Ishikawa (cell line): Measurements from ENCODE around the gene OSBPL6.

Experiments
- CEBPB ChIP-seq: IDR thresholded peaks from 2 replicates; pipeline ENCODE4 v1.6.1; 2012
- CREB1 ChIP-seq: IDR thresholded peaks from 2 replicates; pipeline ENCODE4 v1.6.1; 2012; ENCODE audit warnings: low read depth
- EGR1 ChIP-seq: IDR thresholded peaks from 2 replicates; pipeline ENCODE4 v1.6.1; 2012
- EP300 ChIP-seq: IDR thresholded peaks from 2 replicates; pipeline ENCODE4 v1.6.1; 2012; ENCODE audit warnings: borderline replicate concordance
- FOXM1 ChIP-seq: IDR thresholded peaks from 2 replicates; pipeline ENCODE4 v1.6.1; 2012; ENCODE audit warnings: low read depth, borderline replicate concordance
- NFIC ChIP-seq: IDR thresholded peaks from 2 replicates; pipeline ENCODE4 v1.6.1; 2012
- RAD21 ChIP-seq: IDR thresholded peaks from 2 replicates; pipeline ENCODE4 v1.6.1; 2012; ENCODE audit warnings: low read depth
- TAF1 ChIP-seq: IDR thresholded peaks from 2 replicates; pipeline ENCODE4 v1.6.1; 2012; ENCODE audit warnings: low read depth, mild to moderate bottlenecking
- TCF12 ChIP-seq: IDR thresholded peaks from 2 replicates; pipeline ENCODE4 v1.6.1; 2012; ENCODE audit warnings: low read depth
- TEAD4 ChIP-seq: IDR thresholded peaks from 2 replicates; pipeline ENCODE4 v1.6.1; 2012
- YY1 ChIP-seq: IDR thresholded peaks from 2 replicates; pipeline ENCODE4 v1.6.1; 2012; ENCODE audit warnings: low read depth
- ZBTB7A ChIP-seq: IDR thresholded peaks from 2 replicates; pipeline ENCODE4 v1.6.1; 2012; ENCODE audit warnings: low read depth
- TF ChIP-seq, protein P1 (sequence below): IDR thresholded peaks from 2 replicates; pipeline ENCODE4 v1.6.1; 2012
- TF ChIP-seq, protein P2 (sequence below): IDR thresholded peaks from 2 replicates; pipeline ENCODE4 v1.6.1; 2012; ENCODE audit warnings: low read depth, mild to moderate bottlenecking
- TF ChIP-seq, protein P3 (sequence below): IDR thresholded peaks from 2 replicates; pipeline ENCODE4 v1.6.1; 2012

The OSBPL6 gene

DNA sequence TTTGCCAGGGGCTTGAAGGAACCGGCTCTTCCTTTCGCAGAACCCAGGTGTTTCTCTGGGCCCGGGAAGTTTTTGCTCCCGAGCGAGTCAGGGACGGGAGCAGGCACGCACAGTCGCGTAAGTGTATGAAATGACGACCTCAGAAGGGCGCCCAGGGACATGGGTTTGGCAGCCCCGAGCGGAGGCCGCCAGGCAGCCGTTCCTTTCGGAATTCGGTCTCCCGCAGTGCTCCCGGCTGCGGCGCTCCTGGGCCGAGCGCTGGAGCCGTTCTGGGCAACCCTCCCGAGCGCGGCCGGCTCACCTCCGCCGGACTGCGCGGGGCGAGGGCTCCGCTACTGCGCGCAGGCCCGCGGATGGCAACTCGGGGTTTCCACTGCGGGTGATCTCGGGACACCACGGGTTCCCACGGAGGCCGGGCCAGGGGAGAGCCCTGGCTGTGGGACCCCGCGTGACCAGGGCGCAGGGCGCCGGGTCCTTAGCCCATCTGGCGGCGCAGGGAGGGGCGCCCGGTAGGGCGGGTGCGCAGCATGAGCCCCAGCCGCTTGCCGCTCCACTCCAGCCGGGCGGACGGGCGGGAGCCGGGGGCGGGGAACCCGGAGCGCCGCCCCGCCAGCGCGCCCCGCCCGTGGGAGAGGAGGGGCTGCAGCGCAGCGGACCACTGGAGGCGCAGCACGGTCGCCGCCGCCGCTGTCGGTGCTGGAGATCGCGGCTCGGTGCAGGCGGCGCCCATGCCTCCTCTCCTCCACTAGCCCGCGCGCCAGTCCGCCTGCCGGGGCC lies at the start of gene OSBPL6:
TSS of gene OSBPL6 (plus strand) at position 690 of the 777 bp plus-strand sequence. CDS start 111,673 bp downstream, outside the sequence.
- TF ChIP-seq, protein P1, sequence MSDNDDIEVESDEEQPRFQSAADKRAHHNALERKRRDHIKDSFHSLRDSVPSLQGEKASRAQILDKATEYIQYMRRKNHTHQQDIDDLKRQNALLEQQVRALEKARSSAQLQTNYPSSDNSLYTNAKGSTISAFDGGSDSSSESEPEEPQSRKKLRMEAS, result peak; percentile 26; the same call in 1 of the 2 replicates
- TF ChIP-seq NFIC (peak; percentile 8; the same call in 1 of the 2 replicates), TCF12 (no peak)

DNA sequence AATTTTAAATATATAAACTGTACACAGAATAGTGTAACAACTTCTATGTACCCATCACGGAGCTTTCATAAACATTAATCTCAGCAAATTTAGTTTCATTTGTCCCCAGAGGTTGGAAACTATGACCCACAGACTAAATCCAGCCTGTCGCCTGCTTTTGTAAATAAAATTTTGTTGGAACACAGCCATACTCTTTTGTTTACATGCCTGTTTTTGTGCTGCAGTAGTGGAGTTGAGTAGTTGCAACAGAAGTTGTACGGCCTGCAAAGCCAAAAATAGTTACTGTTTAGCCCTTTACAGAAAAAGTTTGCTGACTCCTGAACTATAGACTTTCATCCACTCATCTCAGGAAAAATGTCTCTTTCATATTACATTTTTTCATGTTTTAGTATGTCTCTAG lies 42.3 kb upstream of the OSBPL6 start:
- TF ChIP-seq RAD21 (no peak), TCF12 (no peak)
- TF ChIP-seq, protein P2, sequence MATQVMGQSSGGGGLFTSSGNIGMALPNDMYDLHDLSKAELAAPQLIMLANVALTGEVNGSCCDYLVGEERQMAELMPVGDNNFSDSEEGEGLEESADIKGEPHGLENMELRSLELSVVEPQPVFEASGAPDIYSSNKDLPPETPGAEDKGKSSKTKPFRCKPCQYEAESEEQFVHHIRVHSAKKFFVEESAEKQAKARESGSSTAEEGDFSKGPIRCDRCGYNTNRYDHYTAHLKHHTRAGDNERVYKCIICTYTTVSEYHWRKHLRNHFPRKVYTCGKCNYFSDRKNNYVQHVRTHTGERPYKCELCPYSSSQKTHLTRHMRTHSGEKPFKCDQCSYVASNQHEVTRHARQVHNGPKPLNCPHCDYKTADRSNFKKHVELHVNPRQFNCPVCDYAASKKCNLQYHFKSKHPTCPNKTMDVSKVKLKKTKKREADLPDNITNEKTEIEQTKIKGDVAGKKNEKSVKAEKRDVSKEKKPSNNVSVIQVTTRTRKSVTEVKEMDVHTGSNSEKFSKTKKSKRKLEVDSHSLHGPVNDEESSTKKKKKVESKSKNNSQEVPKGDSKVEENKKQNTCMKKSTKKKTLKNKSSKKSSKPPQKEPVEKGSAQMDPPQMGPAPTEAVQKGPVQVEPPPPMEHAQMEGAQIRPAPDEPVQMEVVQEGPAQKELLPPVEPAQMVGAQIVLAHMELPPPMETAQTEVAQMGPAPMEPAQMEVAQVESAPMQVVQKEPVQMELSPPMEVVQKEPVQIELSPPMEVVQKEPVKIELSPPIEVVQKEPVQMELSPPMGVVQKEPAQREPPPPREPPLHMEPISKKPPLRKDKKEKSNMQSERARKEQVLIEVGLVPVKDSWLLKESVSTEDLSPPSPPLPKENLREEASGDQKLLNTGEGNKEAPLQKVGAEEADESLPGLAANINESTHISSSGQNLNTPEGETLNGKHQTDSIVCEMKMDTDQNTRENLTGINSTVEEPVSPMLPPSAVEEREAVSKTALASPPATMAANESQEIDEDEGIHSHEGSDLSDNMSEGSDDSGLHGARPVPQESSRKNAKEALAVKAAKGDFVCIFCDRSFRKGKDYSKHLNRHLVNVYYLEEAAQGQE, result no peak

DNA sequence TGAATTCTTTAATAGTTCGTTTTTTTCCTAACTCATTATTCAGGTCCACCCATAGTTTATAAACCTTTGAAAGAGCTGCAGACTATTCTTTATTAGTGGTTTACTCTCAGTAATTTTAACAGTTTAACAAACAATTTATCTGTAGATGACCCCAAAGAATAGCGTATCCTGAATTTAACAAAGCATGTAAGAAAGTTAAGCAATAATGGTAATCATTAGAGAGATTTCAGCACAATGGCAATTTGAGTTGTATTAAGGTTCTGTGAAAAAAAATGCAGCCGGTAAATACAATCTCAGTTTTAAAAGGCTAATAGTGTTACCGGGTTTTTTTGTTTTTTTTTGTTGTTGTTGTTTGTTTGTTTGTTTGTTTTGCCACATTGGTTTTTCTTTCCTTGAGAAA lies 41.8 kb upstream of the OSBPL6 start:
- TF ChIP-seq, protein P1, result no peak
- TF ChIP-seq TAF1, result no peak
- TF ChIP-seq CEBPB, result no peak
- TF ChIP-seq TCF12, result no peak
- TF ChIP-seq EGR1, result no peak
- TF ChIP-seq, protein P2, result no peak
- no peak for TF ChIP-seq FOXM1
- TF ChIP-seq NFIC, result no peak
- no peak for TF ChIP-seq YY1
- TF ChIP-seq CREB1, result no peak

DNA sequence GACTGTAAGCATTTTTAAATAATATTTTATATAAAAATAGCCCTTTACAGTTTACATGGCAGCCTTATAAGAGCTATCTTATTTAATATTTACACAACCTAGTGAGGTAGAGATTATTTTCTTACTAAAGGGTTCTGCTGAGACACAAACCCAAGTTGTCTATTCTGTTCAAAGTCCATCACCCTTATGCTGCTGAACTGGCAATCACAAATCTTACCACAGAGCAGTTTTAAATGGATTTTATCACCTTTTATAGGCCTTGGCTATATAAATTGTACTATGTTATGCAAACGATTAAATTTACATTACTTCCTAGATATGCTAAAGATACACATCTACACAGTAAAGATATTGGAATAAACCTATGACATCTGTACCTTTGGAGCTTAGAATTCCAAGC lies 41.3 kb upstream of the OSBPL6 start:
- TF ChIP-seq NFIC, result no peak
- no peak for TF ChIP-seq ZBTB7A
- TF ChIP-seq TAF1, result no peak
- no peak for TF ChIP-seq TEAD4
- no peak for TF ChIP-seq CREB1
- TF ChIP-seq, protein P3, sequence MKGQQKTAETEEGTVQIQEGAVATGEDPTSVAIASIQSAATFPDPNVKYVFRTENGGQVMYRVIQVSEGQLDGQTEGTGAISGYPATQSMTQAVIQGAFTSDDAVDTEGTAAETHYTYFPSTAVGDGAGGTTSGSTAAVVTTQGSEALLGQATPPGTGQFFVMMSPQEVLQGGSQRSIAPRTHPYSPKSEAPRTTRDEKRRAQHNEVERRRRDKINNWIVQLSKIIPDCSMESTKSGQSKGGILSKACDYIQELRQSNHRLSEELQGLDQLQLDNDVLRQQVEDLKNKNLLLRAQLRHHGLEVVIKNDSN, result no peak
- no peak for TF ChIP-seq CEBPB
- TF ChIP-seq TCF12, result no peak
- TF ChIP-seq, protein P2, result no peak
- TF ChIP-seq, protein P1, result no peak
- no peak for TF ChIP-seq YY1
- TF ChIP-seq EP300, result no peak

DNA sequence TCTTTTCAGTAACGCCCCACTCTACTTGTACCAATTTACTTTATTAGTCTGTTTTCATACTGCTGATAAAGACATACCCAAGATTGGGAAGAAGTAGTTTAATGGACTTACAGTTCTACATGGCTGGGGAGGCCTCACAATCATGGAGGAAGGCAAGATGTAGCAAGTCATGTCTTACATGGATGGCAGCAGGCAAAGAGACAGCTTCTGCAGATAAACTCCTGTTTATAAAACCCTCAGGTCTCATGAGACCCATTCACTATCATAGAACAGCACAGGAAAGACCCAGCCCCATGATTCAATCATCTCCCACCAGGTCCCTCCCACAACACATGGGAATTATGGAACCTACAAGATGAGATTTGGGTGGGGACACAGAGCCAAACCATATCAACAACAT lies 38.8 kb upstream of the OSBPL6 start:
- no peak for TF ChIP-seq TCF12
- TF ChIP-seq RAD21, result no peak
- TF ChIP-seq CREB1, result no peak
- TF ChIP-seq, protein P2, result no peak
- no peak for TF ChIP-seq YY1
- no peak for TF ChIP-seq NFIC
- TF ChIP-seq FOXM1, result no peak
- TF ChIP-seq EP300, result no peak
- no peak for TF ChIP-seq CEBPB
